HEK293 (cell line): Measurements from ENCODE around the gene CDK11A.
"Not testable (repeated sequence)": the region's sequence is repeated elsewhere in the genome, so short reads cannot be mapped to it uniquely, and the experiment has no call there.

Source experiments
- SETDB1 ChIP-seq: IDR thresholded peaks from one replicate; pipeline ENCODE4 v1.6.1; 2017; ENCODE audit warnings: mild to moderate bottlenecking, low read length, moderate library complexity, mixed read lengths; ENCODE audit not compliant: insufficient read length
- ZBTB1 ChIP-seq: fragments of 450-650 bp; formaldehyde crosslinking; IDR thresholded peaks from 2 replicates; pipeline ENCODE4 v1.5.1; 2016; ENCODE audit warnings: missing biosample characterization, missing genetic modification characterization
- ZFP3 ChIP-seq: fragments of 450-650 bp; formaldehyde crosslinking; IDR thresholded peaks from 2 replicates; pipeline ENCODE4 v1.5.1; 2016; ENCODE audit warnings: low read depth, missing biosample characterization, missing genetic modification characterization
- ZNF629 ChIP-seq: fragments of 450-650 bp; formaldehyde crosslinking; IDR thresholded peaks from 2 replicates; pipeline ENCODE4 v1.5.1; 2017; ENCODE audit warnings: missing biosample characterization, missing genetic modification characterization
- ZNF792 ChIP-seq: fragments of 450-650 bp; formaldehyde crosslinking; IDR thresholded peaks from 2 replicates; pipeline ENCODE4 v1.5.1; 2016; ENCODE audit warnings: missing biosample characterization, missing genetic modification characterization
- ZNF830 ChIP-seq: fragments of 450-650 bp; IDR thresholded peaks from 2 replicates; pipeline ENCODE4 v1.5.0; 2018; ENCODE audit warnings: missing biosample characterization, missing genetic modification characterization, low read depth, mild to moderate bottlenecking, moderate library complexity
- TF ChIP-seq, protein P1 (sequence below): fragments of 450-650 bp; formaldehyde crosslinking; IDR thresholded peaks from 2 replicates; pipeline ENCODE4 v1.5.1; 2016; ENCODE audit warnings: missing biosample characterization, missing genetic modification characterization
- TF ChIP-seq, protein P2 (sequence below): fragments of 450-650 bp; formaldehyde crosslinking; IDR thresholded peaks from 2 replicates; pipeline ENCODE4 v1.5.1; 2016; ENCODE audit warnings: missing biosample characterization, missing genetic modification characterization
- TF ChIP-seq, protein P3 (sequence below): fragments of 450-650 bp; formaldehyde crosslinking; IDR thresholded peaks from 2 replicates; pipeline ENCODE4 v1.5.1; 2016; ENCODE audit warnings: missing biosample characterization, missing genetic modification characterization, borderline replicate concordance

DNA sequence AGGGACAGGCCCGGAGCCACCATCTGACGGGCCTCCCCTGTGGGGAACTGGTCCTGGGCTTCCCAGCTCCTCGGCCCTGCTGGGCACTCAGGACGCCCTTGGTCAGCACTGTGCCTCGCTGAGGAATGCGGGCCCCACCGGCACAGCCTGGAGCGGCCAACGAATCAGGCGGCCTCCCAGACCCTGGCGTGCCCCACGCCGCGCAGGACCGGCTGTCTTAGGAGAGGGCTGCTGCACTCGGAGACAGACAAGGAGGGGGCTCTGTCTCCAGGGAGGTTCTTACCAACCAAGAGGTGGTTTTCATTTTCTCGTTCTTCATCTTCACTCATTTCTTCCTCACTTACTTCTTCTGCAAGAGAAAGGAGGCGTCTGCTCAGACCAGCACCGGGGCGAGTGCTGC is 16.3 kb downstream of the CDK11A start:
- TF ChIP-seq, protein P1, sequence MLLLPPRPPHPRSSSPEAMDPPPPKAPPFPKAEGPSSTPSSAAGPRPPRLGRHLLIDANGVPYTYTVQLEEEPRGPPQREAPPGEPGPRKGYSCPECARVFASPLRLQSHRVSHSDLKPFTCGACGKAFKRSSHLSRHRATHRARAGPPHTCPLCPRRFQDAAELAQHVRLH (tag by site-specific recombination): not testable (repeated sequence)
- not testable (repeated sequence) for TF ChIP-seq ZNF629 (tag by site-specific recombination); ZNF830; ZNF792 (tag by site-specific recombination); ZFP3; SETDB1; ZBTB1
- TF ChIP-seq, protein P2, sequence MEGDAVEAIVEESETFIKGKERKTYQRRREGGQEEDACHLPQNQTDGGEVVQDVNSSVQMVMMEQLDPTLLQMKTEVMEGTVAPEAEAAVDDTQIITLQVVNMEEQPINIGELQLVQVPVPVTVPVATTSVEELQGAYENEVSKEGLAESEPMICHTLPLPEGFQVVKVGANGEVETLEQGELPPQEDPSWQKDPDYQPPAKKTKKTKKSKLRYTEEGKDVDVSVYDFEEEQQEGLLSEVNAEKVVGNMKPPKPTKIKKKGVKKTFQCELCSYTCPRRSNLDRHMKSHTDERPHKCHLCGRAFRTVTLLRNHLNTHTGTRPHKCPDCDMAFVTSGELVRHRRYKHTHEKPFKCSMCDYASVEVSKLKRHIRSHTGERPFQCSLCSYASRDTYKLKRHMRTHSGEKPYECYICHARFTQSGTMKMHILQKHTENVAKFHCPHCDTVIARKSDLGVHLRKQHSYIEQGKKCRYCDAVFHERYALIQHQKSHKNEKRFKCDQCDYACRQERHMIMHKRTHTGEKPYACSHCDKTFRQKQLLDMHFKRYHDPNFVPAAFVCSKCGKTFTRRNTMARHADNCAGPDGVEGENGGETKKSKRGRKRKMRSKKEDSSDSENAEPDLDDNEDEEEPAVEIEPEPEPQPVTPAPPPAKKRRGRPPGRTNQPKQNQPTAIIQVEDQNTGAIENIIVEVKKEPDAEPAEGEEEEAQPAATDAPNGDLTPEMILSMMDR: not testable (repeated sequence)
- TF ChIP-seq, protein P3, sequence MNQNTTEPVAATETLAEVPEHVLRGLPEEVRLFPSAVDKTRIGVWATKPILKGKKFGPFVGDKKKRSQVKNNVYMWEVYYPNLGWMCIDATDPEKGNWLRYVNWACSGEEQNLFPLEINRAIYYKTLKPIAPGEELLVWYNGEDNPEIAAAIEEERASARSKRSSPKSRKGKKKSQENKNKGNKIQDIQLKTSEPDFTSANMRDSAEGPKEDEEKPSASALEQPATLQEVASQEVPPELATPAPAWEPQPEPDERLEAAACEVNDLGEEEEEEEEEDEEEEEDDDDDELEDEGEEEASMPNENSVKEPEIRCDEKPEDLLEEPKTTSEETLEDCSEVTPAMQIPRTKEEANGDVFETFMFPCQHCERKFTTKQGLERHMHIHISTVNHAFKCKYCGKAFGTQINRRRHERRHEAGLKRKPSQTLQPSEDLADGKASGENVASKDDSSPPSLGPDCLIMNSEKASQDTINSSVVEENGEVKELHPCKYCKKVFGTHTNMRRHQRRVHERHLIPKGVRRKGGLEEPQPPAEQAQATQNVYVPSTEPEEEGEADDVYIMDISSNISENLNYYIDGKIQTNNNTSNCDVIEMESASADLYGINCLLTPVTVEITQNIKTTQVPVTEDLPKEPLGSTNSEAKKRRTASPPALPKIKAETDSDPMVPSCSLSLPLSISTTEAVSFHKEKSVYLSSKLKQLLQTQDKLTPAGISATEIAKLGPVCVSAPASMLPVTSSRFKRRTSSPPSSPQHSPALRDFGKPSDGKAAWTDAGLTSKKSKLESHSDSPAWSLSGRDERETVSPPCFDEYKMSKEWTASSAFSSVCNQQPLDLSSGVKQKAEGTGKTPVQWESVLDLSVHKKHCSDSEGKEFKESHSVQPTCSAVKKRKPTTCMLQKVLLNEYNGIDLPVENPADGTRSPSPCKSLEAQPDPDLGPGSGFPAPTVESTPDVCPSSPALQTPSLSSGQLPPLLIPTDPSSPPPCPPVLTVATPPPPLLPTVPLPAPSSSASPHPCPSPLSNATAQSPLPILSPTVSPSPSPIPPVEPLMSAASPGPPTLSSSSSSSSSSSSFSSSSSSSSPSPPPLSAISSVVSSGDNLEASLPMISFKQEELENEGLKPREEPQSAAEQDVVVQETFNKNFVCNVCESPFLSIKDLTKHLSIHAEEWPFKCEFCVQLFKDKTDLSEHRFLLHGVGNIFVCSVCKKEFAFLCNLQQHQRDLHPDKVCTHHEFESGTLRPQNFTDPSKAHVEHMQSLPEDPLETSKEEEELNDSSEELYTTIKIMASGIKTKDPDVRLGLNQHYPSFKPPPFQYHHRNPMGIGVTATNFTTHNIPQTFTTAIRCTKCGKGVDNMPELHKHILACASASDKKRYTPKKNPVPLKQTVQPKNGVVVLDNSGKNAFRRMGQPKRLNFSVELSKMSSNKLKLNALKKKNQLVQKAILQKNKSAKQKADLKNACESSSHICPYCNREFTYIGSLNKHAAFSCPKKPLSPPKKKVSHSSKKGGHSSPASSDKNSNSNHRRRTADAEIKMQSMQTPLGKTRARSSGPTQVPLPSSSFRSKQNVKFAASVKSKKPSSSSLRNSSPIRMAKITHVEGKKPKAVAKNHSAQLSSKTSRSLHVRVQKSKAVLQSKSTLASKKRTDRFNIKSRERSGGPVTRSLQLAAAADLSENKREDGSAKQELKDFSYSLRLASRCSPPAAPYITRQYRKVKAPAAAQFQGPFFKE (tag by site-specific recombination): not testable (repeated sequence)
